Ectodermal cell (in vitro differentiated cells): ENCODE measurements around the gene PARP4.
"Not testable (repeated sequence)": the region's sequence is repeated elsewhere in the genome, so short reads cannot be mapped to it uniquely, and the experiment has no call there.

Experiments used
- H3K27ac ChIP-seq: 2 replicates; pipeline ENCODE4 v1.7.0; 2013; ENCODE audit warnings: mild to moderate bottlenecking, low read depth, low read length; ENCODE audit not compliant: insufficient read depth, poor library complexity, severe bottlenecking
- H3K27me3 ChIP-seq: 2 replicates; pipeline ENCODE4 v1.7.0; 2013; ENCODE audit warnings: mild to moderate bottlenecking, low read length; ENCODE audit not compliant: insufficient read depth, control insufficient read depth, poor library complexity, severe bottlenecking
- H3K36me3 ChIP-seq: one replicate; pipeline ENCODE4 v1.7.0; 2013; ENCODE audit warnings: low read length; ENCODE audit not compliant: control insufficient read depth, insufficient read depth
- H3K4me1 ChIP-seq: one replicate; pipeline ENCODE4 v1.7.0; 2013; ENCODE audit warnings: low read length; ENCODE audit not compliant: control insufficient read depth, insufficient read depth
- H3K4me3 ChIP-seq: 2 replicates; pipeline ENCODE4 v1.7.0; 2013; ENCODE audit warnings: low read depth, low read length, control low read depth; ENCODE audit not compliant: insufficient read depth
- H3K9me3 ChIP-seq: 2 replicates; pipeline ENCODE4 v1.7.0; 2013; ENCODE audit warnings: mild to moderate bottlenecking, low read length, moderate library complexity; ENCODE audit not compliant: control insufficient read depth
- WGBS, 2 experiments: methylation state at CpG; one replicate each; pipeline ENCODE4 v1.1.7; 2013; ENCODE audit warnings: missing lambda C conversion rate in 2 of 2; 5-methylcytosine and 5-hydroxymethylcytosine counted together

The PARP4 gene

DNA sequence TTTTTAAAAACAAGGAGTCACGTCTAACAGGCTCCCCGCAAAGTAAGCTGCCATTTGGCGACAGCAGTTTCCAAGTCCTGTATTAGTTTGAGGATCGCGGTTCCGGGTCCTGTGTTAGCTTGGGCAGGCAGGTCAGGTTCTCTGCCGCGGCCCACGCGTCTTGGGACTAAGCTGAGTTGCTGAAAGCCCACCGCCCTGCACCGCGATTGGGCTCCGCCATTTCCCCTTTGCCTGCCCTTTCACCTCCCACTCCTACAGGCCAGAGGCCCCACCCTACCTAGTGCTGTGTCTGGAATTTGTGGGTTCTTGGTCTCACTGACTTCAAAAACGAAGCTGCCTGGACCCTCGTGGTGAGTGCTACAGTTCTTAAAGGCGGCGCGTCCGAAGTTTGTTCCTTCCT, 6.8 kb downstream of the PARP4 start:
- H3K9me3 ChIP-seq: no peaks in the 10 kb centered on the region
- no peaks in the 10 kb centered on the region for H3K27me3 ChIP-seq
- WGBS, 2 experiments: 96% methylated on average over 20 of the region's 20 CpGs
- H3K4me3 ChIP-seq: no peak overlapping the region
- H3K27ac ChIP-seq: no peak overlapping the region
- H3K36me3 ChIP-seq: no peaks in the 10 kb centered on the region
- no peaks in the 10 kb centered on the region for H3K4me1 ChIP-seq

GRCh38 chr13:24505256-24505655, 7.3 kb downstream of the PARP4 start:
- 95 to 96% methylated on average over 8 of the region's 8 CpGs for WGBS, 2 experiments
- Histone ChIP-seq H3K27me3 (no peaks in the 10 kb centered on the region), H3K9me3 (no peaks in the 10 kb centered on the region), H3K27ac (no peak overlapping the region), H3K36me3 (no peaks in the 10 kb centered on the region), H3K4me3 (no peak overlapping the region), H3K4me1 (no peaks in the 10 kb centered on the region)

GRCh38 chr13:24503379-24503696, 9.2 kb downstream of the PARP4 start:
- Histone ChIP-seq H3K27me3 (no peaks in the 10 kb centered on the region), H3K27ac (no peak overlapping the region), H3K36me3 (no peaks in the 10 kb centered on the region), H3K4me1 (no peaks in the 10 kb centered on the region), H3K9me3 (no peaks in the 10 kb centered on the region), H3K4me3 (no peak overlapping the region)
- WGBS, 2 experiments: 92 to 93% methylated on average over 4 of the region's 4 CpGs

DNA sequence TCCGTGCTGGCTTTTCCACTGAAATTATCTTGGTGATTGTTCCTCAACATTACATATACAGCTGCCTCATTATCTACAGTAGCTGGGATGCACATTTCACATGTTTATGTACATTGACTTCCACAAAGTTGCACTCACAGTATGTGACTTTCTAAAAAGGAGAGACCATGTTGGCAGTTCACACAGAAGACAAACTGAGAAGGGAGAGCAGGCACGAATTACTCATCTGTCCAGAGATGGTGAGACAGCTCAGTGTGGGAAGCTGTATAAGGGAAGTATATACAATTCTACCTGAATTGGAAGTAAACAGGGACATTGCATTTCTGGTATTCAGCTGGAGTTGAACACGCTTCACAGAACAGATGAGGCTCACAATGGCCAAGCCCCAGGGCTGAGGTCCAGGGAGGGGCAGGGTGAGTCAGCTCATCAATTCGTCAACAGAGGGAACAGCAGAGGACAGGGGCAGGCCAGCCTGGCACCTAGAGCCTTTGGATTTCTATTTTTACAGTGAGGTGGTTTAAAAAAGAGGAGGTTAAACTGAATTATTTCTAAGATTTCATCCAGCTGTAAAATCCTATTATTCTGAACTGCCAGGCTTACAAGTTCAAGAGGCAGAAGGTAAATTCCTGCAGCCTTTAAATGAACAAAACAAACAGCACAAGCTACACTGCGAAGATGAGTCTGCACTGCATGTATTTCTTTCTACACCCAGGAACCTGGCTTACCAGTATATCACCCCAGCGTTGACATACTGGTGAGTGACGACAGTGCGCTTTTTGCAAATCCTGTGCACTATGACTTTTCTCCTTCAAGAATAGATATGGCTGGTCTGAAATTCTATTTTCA, 9.8 kb downstream of the PARP4 start:
- H3K4me3 ChIP-seq: no peak overlapping the region
- H3K27ac ChIP-seq: no peak overlapping the region
- no peaks in the 10 kb centered on the region for H3K4me1 ChIP-seq
- H3K36me3 ChIP-seq: no peaks in the 10 kb centered on the region
- no peaks in the 10 kb centered on the region for H3K27me3 ChIP-seq
- H3K9me3 ChIP-seq: no peaks in the 10 kb centered on the region
- 85 to 88% methylated on average over 8 of the region's 8 CpGs for WGBS, 2 experiments

- Histone ChIP-seq H3K27me3 (no peaks in the 10 kb centered on the region), H3K4me1 (no peaks in the 10 kb centered on the region), H3K27ac (no peak overlapping the region), H3K9me3 (no peaks in the 10 kb centered on the region), H3K36me3 (no peaks in the 10 kb centered on the region), H3K4me3 (no peak overlapping the region)
- WGBS, 2 experiments: 97 to 100% methylated on average over 2 of the region's 2 CpGs
Observed at GRCh38 chr13:24500977-24501376, 11.6 kb downstream of the PARP4 start.

DNA sequence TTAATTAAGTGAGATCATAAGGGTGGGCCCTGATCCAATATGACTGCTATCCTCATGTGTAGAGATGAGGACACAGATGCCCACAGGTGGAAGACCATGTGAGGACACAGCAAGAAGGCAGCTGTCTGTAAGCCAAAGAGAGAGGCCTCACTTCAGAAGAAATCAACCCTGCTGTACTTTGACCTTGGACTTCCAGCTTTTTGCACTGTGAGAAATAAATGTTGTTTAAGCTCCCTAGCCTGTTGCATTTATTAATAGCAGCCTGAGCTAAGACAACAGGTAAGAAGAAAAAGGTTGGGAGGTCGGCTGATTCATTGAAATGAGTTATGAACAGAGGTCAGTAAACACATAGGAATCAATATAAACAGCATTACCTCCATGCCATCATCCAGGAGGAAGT, 14.8 kb downstream of the PARP4 start:
- no peaks in the 10 kb centered on the region for H3K9me3 ChIP-seq

GRCh38 chr13:24496295-24496694, 16.3 kb downstream of the PARP4 start:
- peaks cover 19% of the 10 kb centered on the region for H3K36me3 ChIP-seq
- 97 to 98% methylated on average over 2 of the region's 2 CpGs for WGBS, 2 experiments

More for the DNA sequence above, 14.8 kb downstream of the PARP4 start:
- 100% methylated on average over 1 of the region's 1 CpG for WGBS, 2 experiments
- H3K27ac ChIP-seq: no peak overlapping the region
- no peak overlapping the region for H3K4me3 ChIP-seq
- H3K4me1 ChIP-seq: no peaks in the 10 kb centered on the region
- H3K36me3 ChIP-seq: peaks cover 19% of the 10 kb centered on the region
- no peaks in the 10 kb centered on the region for H3K27me3 ChIP-seq

GRCh38 chr13:24495151-24495729, 17.3 kb downstream of the PARP4 start:
- 93 to 95% methylated on average over 3 of the region's 3 CpGs for WGBS, 2 experiments
- no peak overlapping the region for H3K27ac ChIP-seq
- H3K36me3 ChIP-seq: peaks cover 19% of the 10 kb centered on the region
- H3K4me1 ChIP-seq: no peaks in the 10 kb centered on the region
- H3K9me3 ChIP-seq: no peaks in the 10 kb centered on the region
- H3K27me3 ChIP-seq: no peaks in the 10 kb centered on the region
- H3K4me3 ChIP-seq: no peak overlapping the region

More at GRCh38 chr13:24496295-24496694, 16.3 kb downstream of the PARP4 start:
- not testable (repeated sequence) for H3K9me3 ChIP-seq, H3K27me3 ChIP-seq, H3K4me3 ChIP-seq, H3K4me1 ChIP-seq, H3K27ac ChIP-seq

DNA sequence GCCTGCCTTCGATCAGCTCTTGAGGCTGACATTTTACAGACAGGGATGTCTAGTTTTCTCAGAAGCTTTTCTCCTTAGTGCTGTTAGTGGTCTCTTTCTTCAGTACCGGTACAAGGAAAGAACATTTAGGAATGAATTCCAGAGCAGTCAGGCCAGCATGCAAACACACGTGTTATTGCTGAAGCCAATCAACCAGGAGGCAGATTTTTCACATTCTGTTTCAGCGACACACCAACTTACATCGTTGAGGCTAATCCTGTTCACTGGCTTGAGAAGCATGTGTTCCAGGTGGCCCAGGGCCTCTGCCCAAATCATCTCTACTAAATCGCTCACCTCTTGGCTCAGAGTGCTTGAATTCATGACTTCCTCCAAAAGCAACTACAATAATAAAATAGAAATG, 19.2 kb downstream of the PARP4 start:
- peaks cover 25% of the 10 kb centered on the region for H3K36me3 ChIP-seq
- H3K4me1 ChIP-seq: no peaks in the 10 kb centered on the region
- no peaks in the 10 kb centered on the region for H3K27me3 ChIP-seq
- WGBS, 2 experiments: 95 to 96% methylated on average over 6 of the region's 6 CpGs
- H3K9me3 ChIP-seq: no peaks in the 10 kb centered on the region
- H3K4me3 ChIP-seq: no peak overlapping the region
- H3K27ac ChIP-seq: no peak overlapping the region

GRCh38 chr13:24491845-24492244, 20.7 kb downstream of the PARP4 start:
- Histone ChIP-seq H3K4me1 (no peaks in the 10 kb centered on the region), H3K27me3 (no peaks in the 10 kb centered on the region), H3K27ac (no peak overlapping the region), H3K9me3 (no peaks in the 10 kb centered on the region), H3K36me3 (peaks cover 25% of the 10 kb centered on the region), H3K4me3 (no peak overlapping the region)
- WGBS, 2 experiments: 90 to 91% methylated on average over 7 of the region's 7 CpGs
